ENCODE results near the gene NOX5. TPM values are rescaled to one million over a fixed set of nuclear protein-coding genes. Genes with fewer than 3 reads are reported as not detected.

NOX5 gene
- total and polyA plus RNA-seq, 2 donors (not counting 1 experiment from before 2014, with no cell fraction given), result 0.25 to 0.33 TPM

DNA sequence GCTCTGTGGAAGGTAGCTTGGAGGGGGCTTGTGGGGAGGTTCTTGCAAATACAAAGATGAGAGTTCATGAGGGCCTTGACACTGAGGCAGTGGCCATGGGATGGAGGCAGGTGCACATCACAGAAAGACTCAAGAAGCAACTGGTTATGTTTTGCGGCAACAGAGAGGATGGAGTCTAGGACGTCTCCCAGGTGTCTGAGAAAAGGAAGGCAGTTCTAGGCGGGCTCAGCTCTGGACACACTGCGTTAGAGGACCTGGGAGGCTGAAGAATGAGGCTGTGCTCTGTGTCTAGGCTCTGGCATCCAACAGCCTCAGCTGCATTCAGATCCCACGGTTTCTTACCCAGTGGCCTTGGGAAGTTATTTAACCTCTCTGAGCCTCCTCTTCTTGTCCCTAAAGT, 23.5 kb downstream of the NOX5 start:
- H2AFZ ChIP-seq (ENCODE audit: low read length), result no peak overlapping the region
- no peak overlapping the region for H3K27ac ChIP-seq (ENCODE audit: insufficient read depth, low read length)
- H3K9ac ChIP-seq (ENCODE audit: insufficient read depth, low read length), result no peak overlapping the region
- H3K27me3 ChIP-seq (ENCODE audit: control insufficient read depth, insufficient read depth, low read length), result peaks cover 8% of the 10 kb centered on the region
- H3K79me2 ChIP-seq (ENCODE audit: control insufficient read depth, insufficient read depth, low read length), result no peaks in the 10 kb centered on the region
- DNase-seq (ENCODE audit: low read depth in 2 of 2), result no peak
- H4K20me1 ChIP-seq (ENCODE audit: control insufficient read depth, extremely low read depth, insufficient read depth, low read length), result no peaks in the 10 kb centered on the region
- H3K36me3 ChIP-seq (ENCODE audit: control insufficient read depth, insufficient read depth, low read length), result no peaks in the 10 kb centered on the region
- no peaks in the 10 kb centered on the region for H3K9me3 ChIP-seq (ENCODE audit: control insufficient read depth, insufficient read depth, low read depth, low read length)
- no peak overlapping the region for H3K4me3 ChIP-seq (replicated peaks in 1 of 4; ENCODE audit: control extremely low read depth in 1 of 4, insufficient read depth in 1 of 4, low read depth in 3 of 4, low read length in 4 of 4)
- no peak overlapping the region for H3K4me2 ChIP-seq (ENCODE audit: extremely low read depth, insufficient read depth, low read length)
- TF ChIP-seq EZH2 (IDR thresholded peaks at IDR 0.05; ENCODE audit: low read length, missing control alignments), result no peak
- TF ChIP-seq, protein P1, sequence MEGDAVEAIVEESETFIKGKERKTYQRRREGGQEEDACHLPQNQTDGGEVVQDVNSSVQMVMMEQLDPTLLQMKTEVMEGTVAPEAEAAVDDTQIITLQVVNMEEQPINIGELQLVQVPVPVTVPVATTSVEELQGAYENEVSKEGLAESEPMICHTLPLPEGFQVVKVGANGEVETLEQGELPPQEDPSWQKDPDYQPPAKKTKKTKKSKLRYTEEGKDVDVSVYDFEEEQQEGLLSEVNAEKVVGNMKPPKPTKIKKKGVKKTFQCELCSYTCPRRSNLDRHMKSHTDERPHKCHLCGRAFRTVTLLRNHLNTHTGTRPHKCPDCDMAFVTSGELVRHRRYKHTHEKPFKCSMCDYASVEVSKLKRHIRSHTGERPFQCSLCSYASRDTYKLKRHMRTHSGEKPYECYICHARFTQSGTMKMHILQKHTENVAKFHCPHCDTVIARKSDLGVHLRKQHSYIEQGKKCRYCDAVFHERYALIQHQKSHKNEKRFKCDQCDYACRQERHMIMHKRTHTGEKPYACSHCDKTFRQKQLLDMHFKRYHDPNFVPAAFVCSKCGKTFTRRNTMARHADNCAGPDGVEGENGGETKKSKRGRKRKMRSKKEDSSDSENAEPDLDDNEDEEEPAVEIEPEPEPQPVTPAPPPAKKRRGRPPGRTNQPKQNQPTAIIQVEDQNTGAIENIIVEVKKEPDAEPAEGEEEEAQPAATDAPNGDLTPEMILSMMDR (conservative IDR thresholded peaks at IDR 0.05 in 1 of 2, IDR thresholded peaks at IDR 0.05 in 1 of 2; ENCODE audit: low read depth in 1 of 2, low read length in 2 of 2), result no peak
- H3K4me1 ChIP-seq (ENCODE audit: control insufficient read depth, extremely low read depth, insufficient read depth, low read length), result no peaks in the 10 kb centered on the region

- Histone ChIP-seq H3K36me3 (ENCODE audit: control insufficient read depth, insufficient read depth, low read length) (no peaks in the 10 kb centered on the region), H3K27me3 (ENCODE audit: control insufficient read depth, insufficient read depth, low read length) (peaks cover 8% of the 10 kb centered on the region), H3K79me2 (ENCODE audit: control insufficient read depth, insufficient read depth, low read length) (no peaks in the 10 kb centered on the region), H3K9ac (ENCODE audit: insufficient read depth, low read length) (no peak overlapping the region), H3K9me3 (ENCODE audit: control insufficient read depth, insufficient read depth, low read depth, low read length) (no peaks in the 10 kb centered on the region), H3K27ac (ENCODE audit: insufficient read depth, low read length) (no peak overlapping the region), H2AFZ (ENCODE audit: low read length) (no peak overlapping the region), H4K20me1 (ENCODE audit: control insufficient read depth, extremely low read depth, insufficient read depth, low read length) (no peaks in the 10 kb centered on the region), H3K4me3 (replicated peaks in 1 of 4; ENCODE audit: control extremely low read depth in 1 of 4, insufficient read depth in 1 of 4, low read depth in 3 of 4, low read length in 4 of 4) (no peak overlapping the region), H3K4me2 (ENCODE audit: extremely low read depth, insufficient read depth, low read length) (no peak overlapping the region), H3K4me1 (ENCODE audit: control insufficient read depth, extremely low read depth, insufficient read depth, low read length) (no peaks in the 10 kb centered on the region)
- TF ChIP-seq, protein P1 (conservative IDR thresholded peaks at IDR 0.05 in 1 of 2, IDR thresholded peaks at IDR 0.05 in 1 of 2; ENCODE audit: low read depth in 1 of 2, low read length in 2 of 2), result no peak
- TF ChIP-seq EZH2 (IDR thresholded peaks at IDR 0.05; ENCODE audit: low read length, missing control alignments), result no peak
- DNase-seq (ENCODE audit: low read depth in 2 of 2), result no peak
Measured at GRCh38 chr15:69038508-69038907, 24.0 kb downstream of the NOX5 start.

DNA sequence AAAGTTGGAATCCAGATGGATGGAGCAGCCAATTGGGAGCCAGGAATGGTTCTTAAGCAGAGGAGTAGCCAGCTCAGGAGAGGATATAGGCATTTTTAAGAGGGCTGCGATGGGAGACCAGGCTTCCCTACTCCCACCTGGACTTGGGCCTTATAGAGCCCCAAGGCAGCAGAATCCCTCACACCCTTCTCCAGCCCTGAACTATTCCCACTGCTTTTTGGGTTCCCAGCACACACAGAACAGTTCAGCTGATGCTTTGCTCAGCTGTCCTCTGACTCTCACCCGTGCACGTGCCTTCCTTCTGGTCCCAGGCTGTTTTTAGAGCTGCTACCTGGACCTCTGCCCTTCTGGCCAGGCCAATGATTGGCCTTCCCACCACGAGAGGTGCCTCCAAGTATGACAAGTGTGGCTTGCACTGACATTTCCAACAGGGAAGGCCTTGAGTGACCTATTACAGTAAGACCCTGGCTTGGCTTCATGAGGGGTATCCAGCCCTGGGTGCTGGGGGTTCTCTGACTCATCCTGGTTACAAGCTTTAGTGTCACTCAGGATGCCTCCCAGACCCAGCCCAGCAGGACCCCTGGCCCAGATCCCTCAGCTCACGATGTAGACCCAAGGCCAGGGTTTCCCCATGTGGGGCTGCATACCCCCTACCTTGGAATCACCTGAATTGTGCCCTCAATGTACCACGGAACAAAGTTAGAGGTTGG, 25.2 kb downstream of the NOX5 start:
- H3K9ac ChIP-seq (ENCODE audit: insufficient read depth, low read length), result no peak overlapping the region
- H3K4me3 ChIP-seq (replicated peaks in 1 of 4; ENCODE audit: control extremely low read depth in 1 of 4, insufficient read depth in 1 of 4, low read depth in 3 of 4, low read length in 4 of 4), result no peak overlapping the region
- no peak overlapping the region for H3K4me2 ChIP-seq (ENCODE audit: extremely low read depth, insufficient read depth, low read length)
- H3K79me2 ChIP-seq (ENCODE audit: control insufficient read depth, insufficient read depth, low read length), result no peaks in the 10 kb centered on the region
- no peaks in the 10 kb centered on the region for H4K20me1 ChIP-seq (ENCODE audit: control insufficient read depth, extremely low read depth, insufficient read depth, low read length)
- H3K36me3 ChIP-seq (ENCODE audit: control insufficient read depth, insufficient read depth, low read length), result no peaks in the 10 kb centered on the region
- H3K9me3 ChIP-seq (ENCODE audit: control insufficient read depth, insufficient read depth, low read depth, low read length), result no peaks in the 10 kb centered on the region
- no peak for DNase-seq (ENCODE audit: low read depth in 2 of 2)
- H3K27me3 ChIP-seq (ENCODE audit: control insufficient read depth, insufficient read depth, low read length), result peaks cover 8% of the 10 kb centered on the region
- no peaks in the 10 kb centered on the region for H3K4me1 ChIP-seq (ENCODE audit: control insufficient read depth, extremely low read depth, insufficient read depth, low read length)
- TF ChIP-seq EZH2 (IDR thresholded peaks at IDR 0.05; ENCODE audit: low read length, missing control alignments), result no peak
- TF ChIP-seq, protein P1 (conservative IDR thresholded peaks at IDR 0.05 in 1 of 2, IDR thresholded peaks at IDR 0.05 in 1 of 2; ENCODE audit: low read depth in 1 of 2, low read length in 2 of 2), result no peak
- no peak overlapping the region for H3K27ac ChIP-seq (ENCODE audit: insufficient read depth, low read length)
- H2AFZ ChIP-seq (ENCODE audit: low read length), result no peak overlapping the region
